ENCODE data around the gene PLCL1.

PLCL1 gene

GRCh38 chr2:198164843-198165242 lies 360.4 kb downstream of the PLCL1 start:
- no peaks in the 10 kb centered on the region for H3K9me3 ChIP-seq (ENCODE audit: control insufficient read depth in 1 of 2, low read length in 2 of 2)
- no peak overlapping the region for H3K27ac ChIP-seq (ENCODE audit: low read depth, low read length)

GRCh38 chr2:198165289-198165688 lies 360.9 kb downstream of the PLCL1 start:
- Histone ChIP-seq H3K9ac (ENCODE audit: low read depth in 1 of 2, low read length in 2 of 2) (no peak overlapping the region), H3K4me3 (ENCODE audit: low read depth in 1 of 2, low read length in 2 of 2) (no peak overlapping the region), H3K27me3 (ENCODE audit: control insufficient read depth in 1 of 2, insufficient read depth in 2 of 2, low read length in 2 of 2) (no peaks in the 10 kb centered on the region), H3K4me1 (ENCODE audit: control insufficient read depth in 1 of 2, insufficient read depth in 2 of 2, low read length in 2 of 2) (no peaks in the 10 kb centered on the region), H3K27ac (ENCODE audit: low read depth, low read length) (no peak overlapping the region), H3K9me3 (ENCODE audit: control insufficient read depth in 1 of 2, low read length in 2 of 2) (no peaks in the 10 kb centered on the region), H3K36me3 (ENCODE audit: control insufficient read depth in 1 of 2, insufficient read depth in 2 of 2, low read length in 2 of 2) (no peaks in the 10 kb centered on the region)

More at GRCh38 chr2:198164843-198165242, 360.4 kb downstream of the PLCL1 start:
- H3K4me1 ChIP-seq (ENCODE audit: control insufficient read depth in 1 of 2, insufficient read depth in 2 of 2, low read length in 2 of 2): no peaks in the 10 kb centered on the region
- no peaks in the 10 kb centered on the region for H3K27me3 ChIP-seq (ENCODE audit: control insufficient read depth in 1 of 2, insufficient read depth in 2 of 2, low read length in 2 of 2)
- H3K9ac ChIP-seq (ENCODE audit: low read depth in 1 of 2, low read length in 2 of 2): no peak overlapping the region
- H3K4me3 ChIP-seq (ENCODE audit: low read depth in 1 of 2, low read length in 2 of 2): no peak overlapping the region
- no peaks in the 10 kb centered on the region for H3K36me3 ChIP-seq (ENCODE audit: control insufficient read depth in 1 of 2, insufficient read depth in 2 of 2, low read length in 2 of 2)

DNA sequence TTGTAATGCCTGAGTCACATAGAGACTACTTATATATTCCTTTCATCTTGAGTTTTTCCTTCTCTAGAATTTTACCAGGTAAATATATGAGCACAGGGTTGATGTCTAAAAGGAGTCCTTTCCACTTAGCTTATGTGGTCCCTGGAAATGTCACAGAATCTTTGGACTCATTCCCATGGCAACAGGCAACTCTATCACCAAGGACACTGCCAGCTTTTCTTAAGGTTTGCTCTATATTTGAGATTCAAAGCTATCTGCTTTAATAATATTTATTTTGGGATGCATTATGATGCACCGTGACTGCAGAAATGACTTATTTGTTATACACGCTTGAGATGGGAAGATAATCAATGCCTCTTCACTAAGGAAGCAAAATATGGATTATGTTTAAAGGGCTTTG lies 363.0 kb downstream of the PLCL1 start:
- Histone ChIP-seq H3K27me3 (ENCODE audit: control insufficient read depth in 1 of 2, insufficient read depth in 2 of 2, low read length in 2 of 2) (no peaks in the 10 kb centered on the region), H3K4me1 (ENCODE audit: control insufficient read depth in 1 of 2, insufficient read depth in 2 of 2, low read length in 2 of 2) (no peaks in the 10 kb centered on the region), H3K4me3 (ENCODE audit: low read depth in 1 of 2, low read length in 2 of 2) (no peak overlapping the region), H3K27ac (ENCODE audit: low read depth, low read length) (no peak overlapping the region), H3K9me3 (ENCODE audit: control insufficient read depth in 1 of 2, low read length in 2 of 2) (no peaks in the 10 kb centered on the region), H3K9ac (ENCODE audit: low read depth in 1 of 2, low read length in 2 of 2) (no peak overlapping the region), H3K36me3 (ENCODE audit: control insufficient read depth in 1 of 2, insufficient read depth in 2 of 2, low read length in 2 of 2) (no peaks in the 10 kb centered on the region)

GRCh38 chr2:198168651-198169050 lies 364.3 kb downstream of the PLCL1 start:
- no peak overlapping the region for H3K27ac ChIP-seq (ENCODE audit: low read depth, low read length)
- H3K9ac ChIP-seq (ENCODE audit: low read depth in 1 of 2, low read length in 2 of 2): no peak overlapping the region
- H3K4me3 ChIP-seq (ENCODE audit: low read depth in 1 of 2, low read length in 2 of 2): no peak overlapping the region
- no peaks in the 10 kb centered on the region for H3K9me3 ChIP-seq (ENCODE audit: control insufficient read depth in 1 of 2, low read length in 2 of 2)
- no peaks in the 10 kb centered on the region for H3K36me3 ChIP-seq (ENCODE audit: control insufficient read depth in 1 of 2, insufficient read depth in 2 of 2, low read length in 2 of 2)
- no peaks in the 10 kb centered on the region for H3K4me1 ChIP-seq (ENCODE audit: control insufficient read depth in 1 of 2, insufficient read depth in 2 of 2, low read length in 2 of 2)
- no peaks in the 10 kb centered on the region for H3K27me3 ChIP-seq (ENCODE audit: control insufficient read depth in 1 of 2, insufficient read depth in 2 of 2, low read length in 2 of 2)

DNA sequence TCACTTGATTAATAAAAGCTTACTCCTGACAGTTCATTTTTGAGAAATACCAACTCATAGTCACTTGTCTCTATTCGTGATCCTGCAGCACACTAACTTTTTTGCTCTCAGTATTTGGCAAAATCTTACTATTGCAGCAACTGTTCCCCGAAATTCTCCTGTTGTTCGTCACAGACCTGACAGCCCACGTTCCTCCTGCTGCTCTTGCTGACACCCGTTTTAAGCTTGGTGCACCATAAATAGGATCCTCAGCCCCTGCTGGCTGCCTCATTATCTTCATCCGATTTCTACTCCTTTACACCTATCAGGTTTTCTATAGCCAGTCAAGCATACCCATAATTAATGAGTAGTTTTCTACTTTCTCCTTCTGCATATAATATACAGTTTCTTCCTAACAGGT lies 368.8 kb downstream of the PLCL1 start:
- Histone ChIP-seq H3K9ac (ENCODE audit: low read depth in 1 of 2, low read length in 2 of 2) (no peak overlapping the region), H3K9me3 (ENCODE audit: control insufficient read depth in 1 of 2, low read length in 2 of 2) (no peaks in the 10 kb centered on the region), H3K27me3 (ENCODE audit: control insufficient read depth in 1 of 2, insufficient read depth in 2 of 2, low read length in 2 of 2) (no peaks in the 10 kb centered on the region), H3K27ac (ENCODE audit: low read depth, low read length) (no peak overlapping the region), H3K36me3 (ENCODE audit: control insufficient read depth in 1 of 2, insufficient read depth in 2 of 2, low read length in 2 of 2) (no peaks in the 10 kb centered on the region), H3K4me3 (ENCODE audit: low read depth in 1 of 2, low read length in 2 of 2) (no peak overlapping the region), H3K4me1 (ENCODE audit: control insufficient read depth in 1 of 2, insufficient read depth in 2 of 2, low read length in 2 of 2) (no peaks in the 10 kb centered on the region)

GRCh38 chr2:198173864-198174263 lies 369.5 kb downstream of the PLCL1 start:
- Histone ChIP-seq H3K4me1 (ENCODE audit: control insufficient read depth in 1 of 2, insufficient read depth in 2 of 2, low read length in 2 of 2) (no peaks in the 10 kb centered on the region), H3K27ac (ENCODE audit: low read depth, low read length) (no peak overlapping the region), H3K4me3 (ENCODE audit: low read depth in 1 of 2, low read length in 2 of 2) (no peak overlapping the region), H3K9me3 (ENCODE audit: control insufficient read depth in 1 of 2, low read length in 2 of 2) (peaks cover 0 to 4% of the 10 kb centered on the region in 2 donors), H3K36me3 (ENCODE audit: control insufficient read depth in 1 of 2, insufficient read depth in 2 of 2, low read length in 2 of 2) (no peaks in the 10 kb centered on the region), H3K27me3 (ENCODE audit: control insufficient read depth in 1 of 2, insufficient read depth in 2 of 2, low read length in 2 of 2) (no peaks in the 10 kb centered on the region), H3K9ac (ENCODE audit: low read depth in 1 of 2, low read length in 2 of 2) (no peak overlapping the region)

- H3K9ac ChIP-seq (ENCODE audit: low read depth in 1 of 2, low read length in 2 of 2): no peak overlapping the region
- no peaks in the 10 kb centered on the region for H3K27me3 ChIP-seq (ENCODE audit: control insufficient read depth in 1 of 2, insufficient read depth in 2 of 2, low read length in 2 of 2)
- no peaks in the 10 kb centered on the region for H3K36me3 ChIP-seq (ENCODE audit: control insufficient read depth in 1 of 2, insufficient read depth in 2 of 2, low read length in 2 of 2)
- H3K9me3 ChIP-seq (ENCODE audit: control insufficient read depth in 1 of 2, low read length in 2 of 2): peaks cover 0 to 4% of the 10 kb centered on the region in 2 donors
- H3K27ac ChIP-seq (ENCODE audit: low read depth, low read length): no peak overlapping the region
- no peaks in the 10 kb centered on the region for H3K4me1 ChIP-seq (ENCODE audit: control insufficient read depth in 1 of 2, insufficient read depth in 2 of 2, low read length in 2 of 2)
- H3K4me3 ChIP-seq (ENCODE audit: low read depth in 1 of 2, low read length in 2 of 2): no peak overlapping the region
Measured at GRCh38 chr2:198175271-198175670, 370.9 kb downstream of the PLCL1 start.

DNA sequence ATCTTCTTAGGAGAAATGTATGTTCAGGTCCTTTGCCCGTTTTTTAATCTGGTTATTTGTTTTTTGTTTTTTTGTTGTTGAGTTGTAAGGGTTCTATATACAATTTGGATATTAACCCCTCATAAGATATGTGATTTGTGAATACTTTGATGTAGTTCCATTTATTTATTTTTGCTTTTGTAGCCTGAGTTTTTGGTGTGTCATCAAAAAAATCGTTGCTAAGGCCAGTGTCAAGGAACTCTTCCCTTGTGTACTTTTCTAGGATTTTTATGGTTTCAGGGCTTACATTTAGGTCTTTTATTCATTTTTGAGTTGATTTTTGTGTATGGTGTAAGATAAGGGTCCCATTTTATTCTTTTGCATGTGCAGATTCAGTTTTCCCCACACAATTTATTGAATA lies 372.6 kb downstream of the PLCL1 start:
- Histone ChIP-seq H3K27ac (ENCODE audit: low read depth, low read length) (no peak overlapping the region), H3K36me3 (ENCODE audit: control insufficient read depth in 1 of 2, insufficient read depth in 2 of 2, low read length in 2 of 2) (no peaks in the 10 kb centered on the region)

GRCh38 chr2:198178766-198179165 lies 374.4 kb downstream of the PLCL1 start:
- H3K9me3 ChIP-seq (ENCODE audit: control insufficient read depth in 1 of 2, low read length in 2 of 2): peaks cover 0 to 4% of the 10 kb centered on the region in 2 donors
- no peaks in the 10 kb centered on the region for H3K4me1 ChIP-seq (ENCODE audit: control insufficient read depth in 1 of 2, insufficient read depth in 2 of 2, low read length in 2 of 2)
- no peaks in the 10 kb centered on the region for H3K36me3 ChIP-seq (ENCODE audit: control insufficient read depth in 1 of 2, insufficient read depth in 2 of 2, low read length in 2 of 2)
- no peaks in the 10 kb centered on the region for H3K27me3 ChIP-seq (ENCODE audit: control insufficient read depth in 1 of 2, insufficient read depth in 2 of 2, low read length in 2 of 2)
- H3K9ac ChIP-seq (ENCODE audit: low read depth in 1 of 2, low read length in 2 of 2): no peak overlapping the region
- no peak overlapping the region for H3K4me3 ChIP-seq (ENCODE audit: low read depth in 1 of 2, low read length in 2 of 2)
- no peak overlapping the region for H3K27ac ChIP-seq (ENCODE audit: low read depth, low read length)

More for the DNA sequence above, 372.6 kb downstream of the PLCL1 start:
- Histone ChIP-seq H3K9me3 (ENCODE audit: control insufficient read depth in 1 of 2, low read length in 2 of 2) (peaks cover 0 to 4% of the 10 kb centered on the region in 2 donors), H3K27me3 (ENCODE audit: control insufficient read depth in 1 of 2, insufficient read depth in 2 of 2, low read length in 2 of 2) (no peaks in the 10 kb centered on the region), H3K4me1 (ENCODE audit: control insufficient read depth in 1 of 2, insufficient read depth in 2 of 2, low read length in 2 of 2) (no peaks in the 10 kb centered on the region), H3K4me3 (ENCODE audit: low read depth in 1 of 2, low read length in 2 of 2) (no peak overlapping the region), H3K9ac (ENCODE audit: low read depth in 1 of 2, low read length in 2 of 2) (no peak overlapping the region)

GRCh38 chr2:198186257-198186656 lies 381.9 kb downstream of the PLCL1 start:
- Histone ChIP-seq H3K27ac (ENCODE audit: low read depth, low read length) (no peak overlapping the region), H3K36me3 (ENCODE audit: control insufficient read depth in 1 of 2, insufficient read depth in 2 of 2, low read length in 2 of 2) (no peaks in the 10 kb centered on the region), H3K9ac (ENCODE audit: low read depth in 1 of 2, low read length in 2 of 2) (no peak overlapping the region), H3K4me3 (ENCODE audit: low read depth in 1 of 2, low read length in 2 of 2) (no peak overlapping the region), H3K9me3 (ENCODE audit: control insufficient read depth in 1 of 2, low read length in 2 of 2) (no peaks in the 10 kb centered on the region), H3K4me1 (ENCODE audit: control insufficient read depth in 1 of 2, insufficient read depth in 2 of 2, low read length in 2 of 2) (no peaks in the 10 kb centered on the region), H3K27me3 (ENCODE audit: control insufficient read depth in 1 of 2, insufficient read depth in 2 of 2, low read length in 2 of 2) (no peaks in the 10 kb centered on the region)

GRCh38 chr2:198187841-198188240 lies 383.4 kb downstream of the PLCL1 start:
- Histone ChIP-seq H3K36me3 (ENCODE audit: control insufficient read depth in 1 of 2, insufficient read depth in 2 of 2, low read length in 2 of 2) (no peaks in the 10 kb centered on the region), H3K4me1 (ENCODE audit: control insufficient read depth in 1 of 2, insufficient read depth in 2 of 2, low read length in 2 of 2) (no peaks in the 10 kb centered on the region), H3K9me3 (ENCODE audit: control insufficient read depth in 1 of 2, low read length in 2 of 2) (no peaks in the 10 kb centered on the region), H3K27ac (ENCODE audit: low read depth, low read length) (no peak overlapping the region), H3K27me3 (ENCODE audit: control insufficient read depth in 1 of 2, insufficient read depth in 2 of 2, low read length in 2 of 2) (no peaks in the 10 kb centered on the region), H3K9ac (ENCODE audit: low read depth in 1 of 2, low read length in 2 of 2) (no peak overlapping the region), H3K4me3 (ENCODE audit: low read depth in 1 of 2, low read length in 2 of 2) (no peak overlapping the region)
